ENCODE data around the gene PRM2. TPM values are rescaled to one million over a fixed set of nuclear protein-coding genes. Genes with fewer than 3 reads are reported as not detected.

Gene PRM2
- polyA plus RNA-seq, 1 experiment, result not detected

GRCh38 chr16:11257131-11257938 lies 18.9 kb downstream of the PRM2 start:
- H3K27me3 ChIP-seq (ENCODE audit: control insufficient read depth, insufficient read depth, low read length), result peaks cover 2% of the 10 kb centered on the region
- CTCF ChIA-PET, result interaction anchor here (0.7 to 6.2 kb wide), 17 partner anchors 9 to 556 kb away, joined by 3 to 92 read pairs (median 5); partner anchors contain the start of genes PRM3 and TNP2
- no peak for DNase-seq (ENCODE audit: low read depth, low spot score)
- peak overlapping the region; percentile 72 for H3K4me3 ChIP-seq (ENCODE audit: low read depth, low read length)
- H3K9me3 ChIP-seq (ENCODE audit: control insufficient read depth, insufficient read depth, low read length), result no peaks in the 10 kb centered on the region; the same call in 1 of the 2 replicates
- POLR2A ChIA-PET, result interaction anchor here (0.7 to 2.8 kb wide), 5 partner anchors 40 to 293 kb away, joined by 3 to 39 read pairs (median 3); no protein-coding TSS in a partner anchor
- H3K27ac ChIP-seq (ENCODE audit: low read depth, low read length), result peak overlapping the region; percentile 97
- peak; percentile 89 for TF ChIP-seq CTCF (IDR thresholded peaks at IDR 0.05; ENCODE audit: low read depth, low read length)

GRCh38 chr16:11256661-11257130 lies 19.6 kb downstream of the PRM2 start:
- ChIA-PET CTCF (interaction anchor here (0.8 to 6.2 kb wide), 18 partner anchors 16 to 557 kb away, joined by 3 to 92 read pairs (median 8); partner anchors contain the start of gene PRM3), POLR2A (interaction anchor here (0.6 to 2.8 kb wide), 42 partner anchors 8 to 384 kb away, joined by 3 to 39 read pairs (median 6); partner anchors contain the start of gene DEXI)
- no peak for DNase-seq (ENCODE audit: low read depth, low spot score)
- Histone ChIP-seq H3K27me3 (ENCODE audit: control insufficient read depth, insufficient read depth, low read length) (peaks cover 2% of the 10 kb centered on the region), H3K9me3 (ENCODE audit: control insufficient read depth, insufficient read depth, low read length) (no peaks in the 10 kb centered on the region; the same call in 1 of the 2 replicates), H3K27ac (ENCODE audit: low read depth, low read length) (peak overlapping the region; percentile 97), H3K4me3 (ENCODE audit: low read depth, low read length) (peak overlapping the region; percentile 72)
- TF ChIP-seq CTCF (IDR thresholded peaks at IDR 0.05; ENCODE audit: low read depth, low read length), result 0 out of 2 replicates have a peak, but pooled peaks have one; percentile 8

GRCh38 chr16:11255737-11256660 lies 20.3 kb downstream of the PRM2 start, which contains the start of gene SOCS1:
Gene SOCS1, minus strand, starts transcription at chr16:11256204. Its CDS starts 726 bp downstream, at chr16:11255478.
- CTCF ChIA-PET, result interaction anchor here (0.6 to 6.2 kb wide), 42 partner anchors 17 to 557 kb away, joined by 3 to 92 read pairs (median 4); partner anchors contain the start of gene PRM3
- DNase-seq (ENCODE audit: low read depth, low spot score), result peak; percentile 66
- no peaks in the 10 kb centered on the region; the same call in 1 of the 2 replicates for H3K9me3 ChIP-seq (ENCODE audit: control insufficient read depth, insufficient read depth, low read length)
- H3K4me3 ChIP-seq (ENCODE audit: low read depth, low read length), result peak within 1 kb of the TSS; percentile 97
- peak within 1 kb of the TSS; percentile 97 for H3K27ac ChIP-seq (ENCODE audit: low read depth, low read length)
- POLR2A ChIA-PET, result interaction anchor here (0.6 to 2.8 kb wide), 70 partner anchors 8 to 487 kb away, joined by 3 to 39 read pairs (median 5); partner anchors contain the start of genes DEXI and TXNDC11
- TF ChIP-seq CTCF (IDR thresholded peaks at IDR 0.05; ENCODE audit: low read depth, low read length), result peak; percentile 64
- H3K27me3 ChIP-seq (ENCODE audit: control insufficient read depth, insufficient read depth, low read length), result peaks cover 2% of the 10 kb centered on the region

- Histone ChIP-seq H3K27me3 (ENCODE audit: control insufficient read depth, insufficient read depth, low read length) (no peaks in the 10 kb centered on the region), H3K9me3 (ENCODE audit: control insufficient read depth, insufficient read depth, low read length) (no peaks in the 10 kb centered on the region; the same call in 1 of the 2 replicates), H3K27ac (ENCODE audit: low read depth, low read length) (peak overlapping the region; percentile 65), H3K4me3 (ENCODE audit: low read depth, low read length) (peak overlapping the region; percentile 97)
- ChIA-PET POLR2A (interaction anchor here (0.5 to 2.8 kb wide), 62 partner anchors 22 to 488 kb away, joined by 3 to 39 read pairs (median 5); partner anchors contain the start of genes DEXI and TXNDC11), CTCF (interaction anchor here (0.6 to 6.2 kb wide), 36 partner anchors 36 to 307 kb away, joined by 3 to 92 read pairs (median 4); no protein-coding TSS in a partner anchor)
- TF ChIP-seq CTCF (IDR thresholded peaks at IDR 0.05; ENCODE audit: low read depth, low read length), result no peak
- no peak for DNase-seq (ENCODE audit: low read depth, low spot score)
Observed at GRCh38 chr16:11254913-11255736, 21.2 kb downstream of the PRM2 start.

Measured in AG04450 (cell line).